CD4-positive, alpha-beta T cell treated with Interleukin-15 for 4 hours (primary cell): Measurements from ENCODE around the gene RAPGEF2.
A peak's percentile ranks its signal among the peaks of the same experiment; 100 is the strongest.
"Not testable (repeated sequence)": the region's sequence is repeated elsewhere in the genome, so short reads cannot be mapped to it uniquely, and the experiment has no call there.

Experiments
- DNase-seq: peaks from one replicate; pipeline ENCODE4 v3.0.0-alpha.2; 2020; ENCODE audit warnings: low spot score

RAPGEF2 gene

GRCh38 chr4:159161436-159161835, 58.6 kb downstream of the RAPGEF2 start:
- not testable (repeated sequence) for DNase-seq

GRCh38 chr4:159162576-159162975, 59.7 kb downstream of the RAPGEF2 start:
- no peak for DNase-seq

DNA sequence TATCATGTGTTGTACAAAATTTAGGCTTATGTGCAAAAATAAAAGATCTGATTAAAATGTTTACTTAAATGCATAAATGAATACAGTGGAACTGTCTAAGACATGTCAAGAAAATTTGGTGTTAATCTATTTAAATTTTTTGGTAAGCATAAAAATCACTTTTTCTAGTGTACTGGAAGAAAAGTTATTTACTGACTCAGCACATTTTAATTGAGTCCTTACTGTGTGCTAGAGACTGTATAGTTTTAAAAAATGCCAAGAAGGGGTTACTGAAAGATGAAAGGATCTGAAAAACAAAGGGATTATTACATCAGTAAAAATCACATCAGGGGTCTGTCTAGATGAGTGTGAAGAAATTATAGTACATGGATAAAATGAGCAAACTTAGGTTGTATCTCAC, 60.6 kb downstream of the RAPGEF2 start:
- no peak for DNase-seq

GRCh38 chr4:159169404-159170302, 66.8 kb downstream of the RAPGEF2 start:
- no peak for DNase-seq

DNA sequence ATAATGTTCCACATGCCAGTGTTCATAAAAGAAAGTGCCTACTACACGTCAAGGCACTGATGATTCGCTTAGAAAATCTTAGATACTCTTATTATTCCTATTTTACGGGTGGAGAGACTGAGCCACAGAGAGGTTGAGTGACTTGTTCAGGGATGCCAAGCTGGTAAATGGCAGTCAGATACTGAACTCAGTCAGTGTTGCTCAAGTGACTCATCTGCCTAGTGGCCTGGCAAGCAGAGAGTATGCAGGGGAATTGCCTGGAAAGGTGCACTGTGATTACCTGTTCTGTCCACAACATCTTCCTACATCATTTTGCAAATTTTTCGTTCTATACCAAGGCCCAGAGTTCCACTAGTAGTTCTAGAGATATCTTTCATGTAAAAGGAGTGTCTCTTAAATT, 68.4 kb downstream of the RAPGEF2 start:
- DNase-seq, result no peak

DNA sequence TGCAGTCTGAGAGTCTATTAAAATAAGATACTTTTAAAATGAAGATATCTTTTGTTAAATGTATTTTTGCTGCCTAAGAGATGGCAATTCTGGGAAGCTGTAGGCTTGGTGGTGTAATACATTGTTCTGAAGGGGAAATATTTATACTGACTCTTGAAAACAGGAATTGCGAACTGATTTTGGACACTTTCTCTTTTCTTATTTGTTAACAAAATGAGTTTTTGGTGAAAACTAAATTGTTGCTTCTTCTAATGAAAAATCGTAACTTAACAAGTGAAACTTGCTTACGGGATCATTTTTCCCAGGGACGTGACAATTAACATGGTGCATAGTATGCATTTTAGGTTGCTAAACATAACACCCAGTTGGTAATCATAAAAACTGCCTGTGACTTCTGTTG, 71.0 kb downstream of the RAPGEF2 start:
- no peak for DNase-seq

DNA sequence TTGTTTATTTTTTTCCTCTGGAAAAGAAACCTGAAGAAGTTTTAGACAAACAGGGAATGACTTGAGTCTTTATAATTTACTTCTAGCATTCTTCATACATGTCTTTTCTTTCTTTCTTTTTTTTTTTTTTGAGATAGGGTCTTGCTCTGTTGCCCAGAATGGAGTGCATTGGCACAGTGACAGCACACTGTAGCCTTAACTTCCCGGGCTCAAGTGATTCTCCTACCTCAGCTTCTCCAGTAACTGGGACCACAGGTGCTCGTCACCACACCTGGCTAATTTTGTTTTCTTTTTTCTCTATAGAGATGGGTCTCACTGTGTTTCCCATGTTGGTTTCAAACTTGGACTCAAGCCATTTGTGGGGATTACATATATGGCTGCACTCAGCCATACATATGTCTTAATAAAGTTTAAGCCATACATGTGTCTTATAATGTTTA, 71.8 kb downstream of the RAPGEF2 start:
- no peak for DNase-seq

- peak; percentile 76 for DNase-seq
Measured at GRCh38 chr4:159175085-159175988, 72.5 kb downstream of the RAPGEF2 start.

DNA sequence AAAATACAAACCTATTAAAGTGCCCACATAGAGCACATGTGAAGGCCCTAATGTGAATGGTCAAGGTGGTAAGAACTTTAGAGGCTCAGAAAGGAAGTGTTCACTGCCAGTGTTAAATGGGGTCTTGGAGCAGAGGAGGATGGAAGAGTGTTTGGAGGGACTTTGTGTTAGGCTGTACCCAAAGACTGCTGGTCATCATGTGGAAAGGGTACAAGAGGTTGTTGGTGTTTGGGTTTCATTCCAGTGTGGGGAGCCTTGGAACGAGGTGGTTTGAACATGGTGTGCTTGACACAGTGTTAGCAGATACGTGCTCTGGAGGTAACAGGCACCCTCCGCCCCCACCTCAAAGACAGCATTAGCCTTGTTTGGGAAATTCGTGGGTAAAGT, 73.1 kb downstream of the RAPGEF2 start:
- DNase-seq, result no peak

- DNase-seq, result no peak
Measured at GRCh38 chr4:159177265-159178150, 74.6 kb downstream of the RAPGEF2 start.

- no peak for DNase-seq
Measured at GRCh38 chr4:159178151-159178546, 75.3 kb downstream of the RAPGEF2 start.

DNA sequence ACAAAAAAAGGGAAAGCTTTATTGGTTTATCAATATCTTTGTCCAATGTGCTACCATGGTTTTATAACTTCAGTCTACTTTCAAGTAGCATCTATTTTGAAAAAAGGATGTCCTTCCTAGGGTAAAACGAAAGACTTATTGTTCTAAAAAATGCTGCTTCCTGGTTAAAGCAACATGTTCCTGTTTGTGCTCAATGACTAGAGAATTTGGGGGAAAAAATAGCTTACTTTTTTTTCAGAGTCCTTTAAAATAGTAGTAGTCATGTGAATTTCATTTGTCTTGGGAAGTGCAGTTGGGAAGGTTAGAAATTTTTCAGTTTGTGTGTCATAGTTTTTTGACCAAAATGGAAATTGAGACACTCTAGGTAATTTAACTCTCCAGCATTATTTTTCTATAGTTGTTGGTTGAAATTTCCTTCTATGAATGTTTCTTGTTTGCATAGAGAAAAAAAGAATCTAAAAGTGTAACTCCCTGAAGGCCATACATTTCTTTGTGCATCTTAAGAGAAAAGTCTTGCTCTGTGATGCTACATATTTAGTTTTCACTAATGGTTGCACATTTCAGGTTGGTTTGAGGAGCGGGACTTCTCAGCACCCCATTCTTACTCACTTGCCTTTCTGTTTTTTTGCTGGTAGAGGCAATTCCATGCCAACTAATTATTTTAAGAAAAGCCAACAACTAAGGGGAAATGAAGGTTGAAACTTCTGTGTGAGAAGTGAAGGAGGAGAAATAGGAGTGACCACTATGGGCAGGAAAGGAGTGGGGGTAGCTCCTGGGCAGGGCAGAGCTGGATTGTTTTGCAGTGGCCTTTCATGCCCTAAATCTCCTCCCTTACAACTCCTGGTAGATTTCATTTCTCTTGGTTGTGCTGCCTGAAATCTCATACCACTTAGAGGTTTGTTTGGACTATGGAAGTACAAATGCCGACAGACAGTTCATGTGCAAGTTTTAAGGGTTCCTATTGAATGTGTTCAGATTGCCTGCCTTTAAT, 76.4 kb downstream of the RAPGEF2 start:
- no peak for DNase-seq

DNA sequence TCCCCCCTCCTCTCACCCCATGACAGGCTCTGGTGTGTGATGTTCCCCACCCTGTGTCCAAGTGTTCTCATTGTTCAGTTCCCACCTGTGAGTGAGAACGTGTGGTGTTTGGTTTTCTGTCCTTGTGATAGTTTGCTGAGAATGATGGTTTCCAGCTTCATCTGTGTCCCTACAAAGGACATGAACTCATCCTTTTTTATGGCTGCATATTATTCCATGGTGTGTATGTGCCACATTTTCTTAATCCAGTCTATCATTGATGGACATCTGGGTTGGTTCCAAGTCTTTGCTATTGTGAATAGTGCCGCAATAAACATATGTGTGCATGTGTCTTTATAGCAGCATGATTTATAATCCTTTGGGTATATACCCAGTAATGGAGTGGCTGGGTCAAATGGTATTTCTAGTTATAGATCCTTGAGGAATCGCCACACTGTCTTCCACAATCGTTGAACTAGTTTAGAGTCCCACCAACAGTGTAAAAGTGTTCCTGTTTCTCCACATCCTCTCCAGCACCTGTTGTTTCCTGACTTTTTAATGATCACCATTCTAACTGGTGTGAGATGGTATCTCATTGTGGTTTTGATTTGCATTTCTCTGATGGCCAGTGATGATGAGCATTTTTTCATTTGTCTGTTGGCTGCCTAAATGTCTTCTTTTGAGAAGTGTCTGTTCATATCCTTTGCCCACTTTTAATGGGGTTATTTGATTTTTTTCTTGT, 81.2 kb downstream of the RAPGEF2 start:
- DNase-seq, result not testable (repeated sequence)

- DNase-seq, result no peak
Measured at GRCh38 chr4:159185591-159186023, 82.7 kb downstream of the RAPGEF2 start.

GRCh38 chr4:159188646-159189045, 85.8 kb downstream of the RAPGEF2 start:
- DNase-seq, result no peak

GRCh38 chr4:159190651-159191050, 87.8 kb downstream of the RAPGEF2 start:
- no peak for DNase-seq

DNA sequence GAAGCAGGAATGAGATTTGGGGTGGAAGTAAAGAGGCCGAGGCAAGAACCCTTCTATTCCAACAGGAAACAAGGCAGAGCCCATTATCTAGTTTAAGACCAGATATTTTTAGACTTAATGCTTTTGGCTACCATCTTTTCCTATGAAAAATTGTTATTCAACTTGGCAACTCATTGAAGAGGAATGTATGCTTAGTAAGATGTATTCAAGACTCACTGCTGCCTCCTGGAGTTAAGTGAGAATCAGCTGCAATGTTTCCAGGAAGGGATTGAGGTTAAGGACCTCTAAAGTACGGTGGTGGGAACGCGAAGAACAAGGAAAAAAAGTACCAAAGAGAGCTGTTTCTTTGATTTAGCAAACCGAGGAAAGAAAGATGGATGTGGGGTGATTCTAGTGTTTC, 89.1 kb downstream of the RAPGEF2 start:
- no peak for DNase-seq

GRCh38 chr4:159193046-159193620, 90.3 kb downstream of the RAPGEF2 start:
- no peak for DNase-seq

DNA sequence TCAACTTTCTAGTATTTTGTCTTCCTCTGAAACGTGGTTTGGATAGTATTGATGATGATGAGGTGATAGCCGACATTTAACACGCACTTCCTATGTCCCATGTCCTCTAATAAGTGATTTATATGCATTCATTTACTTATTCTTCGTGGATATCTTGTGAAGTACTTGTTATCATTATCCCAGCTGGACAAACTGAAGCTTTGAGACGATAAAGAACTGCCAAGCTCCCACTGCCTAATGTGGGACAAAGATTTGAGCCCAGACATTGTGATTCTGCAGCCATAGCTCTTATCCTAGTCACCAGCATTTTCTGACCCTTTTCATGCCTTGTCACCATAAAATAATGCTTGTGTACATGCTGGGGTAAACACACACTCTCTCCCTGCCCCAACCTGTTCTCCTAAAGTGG, 92.5 kb downstream of the RAPGEF2 start:
- DNase-seq, result no peak
